Measurements from ENCODE around the gene RHOBTB1.

RHOBTB1 gene

DNA sequence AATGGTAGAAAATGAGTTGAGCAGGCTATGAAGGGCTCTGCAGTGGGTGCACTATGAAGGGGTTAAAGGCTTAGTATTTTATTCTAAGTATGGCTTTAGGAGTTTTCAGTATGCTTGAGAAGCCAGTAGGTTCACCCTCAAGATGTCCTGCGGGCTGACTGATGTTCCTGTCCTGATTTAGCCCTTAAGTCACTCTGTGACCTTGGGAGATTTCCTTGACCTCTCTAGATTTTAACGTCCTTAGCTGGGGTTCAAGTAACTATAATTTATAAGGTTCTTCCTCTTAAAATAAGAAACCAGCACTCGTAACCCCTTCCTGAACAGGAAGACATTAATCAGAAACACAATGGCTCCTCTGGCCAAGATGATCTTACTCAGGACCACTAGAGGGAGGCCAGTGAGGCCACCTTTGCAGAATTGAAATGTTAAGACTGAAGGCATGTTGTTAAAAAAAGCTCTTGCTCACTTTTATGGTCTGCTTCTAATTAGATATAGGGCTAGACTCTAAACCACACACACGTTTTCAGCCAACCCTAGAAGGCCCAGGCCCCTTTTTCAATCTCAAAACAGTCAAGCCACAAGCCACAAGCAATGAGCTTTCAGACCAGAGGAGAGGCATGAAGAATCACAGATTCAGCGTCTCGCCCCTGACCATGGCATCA, 123.8 kb downstream of the RHOBTB1 start:
- H3K27me3 ChIP-seq (ENCODE audit: control insufficient read depth, insufficient read depth, low read length), result no peaks in the 10 kb centered on the region
- no peaks in the 10 kb centered on the region for H3K4me1 ChIP-seq (ENCODE audit: control insufficient read depth, insufficient read depth, low read length)
- no peaks in the 10 kb centered on the region for H3K36me3 ChIP-seq (ENCODE audit: control insufficient read depth, insufficient read depth, low read length)
- H3K4me3 ChIP-seq (ENCODE audit: low read length), result no peak overlapping the region
- H3K9ac ChIP-seq (ENCODE audit: low read length), result no peak overlapping the region
- H3K9me3 ChIP-seq (ENCODE audit: control insufficient read depth, low read length), result no peaks in the 10 kb centered on the region
